SK-N-DZ (cell line): ENCODE results near the gene USPL1.
"Not testable (repeated sequence)": the region's sequence is repeated elsewhere in the genome, so short reads cannot be mapped to it uniquely, and the experiment has no call there.

Experiments used
- DNase-seq: peaks from one replicate; pipeline ENCODE4 v3.0.0-alpha.2; 2015; ENCODE audit warnings: low spot score

Gene USPL1

DNA sequence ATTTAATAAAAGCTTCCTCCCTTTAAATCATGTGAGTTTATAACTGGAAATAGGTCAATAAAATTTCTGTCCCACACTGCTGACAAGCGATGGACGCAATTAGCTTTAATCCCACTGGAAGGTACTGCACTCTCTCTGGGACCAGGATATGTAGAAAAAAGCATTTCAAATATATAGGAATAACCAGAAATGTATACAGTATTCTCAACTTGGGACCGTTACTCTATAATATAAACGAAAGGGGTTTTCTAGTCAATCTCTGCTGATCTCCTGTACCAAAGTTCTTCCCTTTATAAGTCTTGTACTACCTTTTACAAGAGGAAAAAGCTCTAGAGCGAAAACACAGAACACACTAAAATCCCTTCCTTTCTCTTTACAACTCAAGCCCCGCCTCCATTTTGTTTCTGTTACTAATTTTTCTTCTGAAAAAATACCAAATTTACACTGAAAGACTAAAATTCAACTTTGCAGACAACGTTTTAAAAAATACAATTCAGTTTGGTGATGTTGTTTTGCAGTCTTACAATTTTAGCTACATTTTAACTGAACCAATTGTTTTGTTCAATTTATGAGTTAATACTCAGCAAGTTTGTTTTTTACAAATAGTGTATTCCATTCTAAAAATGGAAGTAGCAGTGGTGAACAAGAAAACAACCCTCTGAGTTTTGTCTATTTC, 1.7 kb upstream of the USPL1 start:
- DNase-seq: peak; percentile 17

DNA sequence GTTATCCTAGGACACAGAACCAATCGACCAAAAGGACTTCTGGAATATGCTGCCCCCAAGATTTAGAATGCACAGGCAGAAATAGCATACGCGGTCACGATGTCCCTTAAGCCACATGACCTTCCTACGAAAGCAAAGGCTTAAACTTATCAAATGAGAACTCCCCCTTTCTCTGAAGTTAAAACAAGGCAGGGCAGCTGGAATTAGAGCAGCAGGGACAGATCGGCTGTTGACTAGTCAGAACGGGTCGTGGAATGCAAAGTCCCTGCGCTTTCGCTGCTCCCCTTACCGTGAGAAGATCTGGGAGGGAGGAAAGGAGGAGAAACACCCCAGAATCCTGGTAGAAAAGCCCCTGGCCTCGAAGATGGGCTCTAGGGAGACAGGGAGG, 799 bp upstream of the USPL1 start:
- DNase-seq: no peak

DNA sequence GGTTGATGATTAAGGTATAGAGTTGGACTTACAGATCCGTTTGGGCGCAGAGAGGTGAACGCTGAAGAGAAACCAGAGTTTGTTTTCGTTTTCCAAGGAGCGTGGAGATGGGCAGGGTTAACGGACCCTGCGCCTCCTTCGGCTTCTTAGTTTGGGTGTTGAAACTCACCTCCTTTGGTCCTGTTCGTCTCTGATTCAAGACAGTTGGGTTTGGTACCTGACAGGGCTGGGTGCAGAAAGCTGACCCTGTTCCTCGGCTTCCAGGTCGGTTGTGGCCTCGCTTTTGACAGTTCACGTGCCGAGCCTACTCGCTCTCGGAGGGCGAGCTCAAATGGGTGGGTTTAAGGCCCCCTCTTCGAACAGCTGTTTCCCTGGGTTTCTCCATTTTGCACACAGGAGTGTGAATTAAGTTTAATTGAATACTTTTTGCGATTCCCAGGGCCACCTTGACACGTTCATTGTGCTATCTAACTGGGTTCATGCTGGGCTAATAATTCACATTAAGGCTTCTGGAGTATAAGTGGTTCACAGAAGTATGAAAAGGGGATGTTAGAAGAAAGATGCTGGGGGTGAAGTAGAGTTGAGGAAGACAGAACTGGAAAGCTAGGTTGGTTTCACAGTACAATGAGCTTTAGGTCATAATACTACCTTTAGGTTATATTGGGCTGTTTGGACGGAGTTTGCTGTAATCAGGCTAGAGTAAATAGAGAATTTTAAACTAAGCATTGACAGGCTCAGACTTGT, 638 bp downstream of the USPL1 start:
- DNase-seq: peak; percentile 23

DNA sequence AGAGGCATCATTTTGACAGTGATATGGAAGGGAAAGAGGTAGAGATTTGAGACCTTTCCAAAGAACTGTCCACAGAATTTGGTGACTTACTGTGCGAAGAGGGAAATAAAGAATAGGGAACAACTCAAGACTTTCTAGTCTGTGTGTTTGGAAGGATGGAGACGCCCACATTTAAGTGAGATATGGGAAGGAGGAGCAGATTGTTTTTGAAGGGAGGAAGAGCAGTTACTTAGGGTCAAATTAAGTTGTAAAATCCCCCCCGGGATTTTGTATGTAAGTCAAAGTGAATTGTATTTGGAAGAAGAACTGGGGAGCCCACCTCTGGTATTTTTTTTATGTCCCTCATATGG, 1.2 kb downstream of the USPL1 start:
- no peak for DNase-seq

DNA sequence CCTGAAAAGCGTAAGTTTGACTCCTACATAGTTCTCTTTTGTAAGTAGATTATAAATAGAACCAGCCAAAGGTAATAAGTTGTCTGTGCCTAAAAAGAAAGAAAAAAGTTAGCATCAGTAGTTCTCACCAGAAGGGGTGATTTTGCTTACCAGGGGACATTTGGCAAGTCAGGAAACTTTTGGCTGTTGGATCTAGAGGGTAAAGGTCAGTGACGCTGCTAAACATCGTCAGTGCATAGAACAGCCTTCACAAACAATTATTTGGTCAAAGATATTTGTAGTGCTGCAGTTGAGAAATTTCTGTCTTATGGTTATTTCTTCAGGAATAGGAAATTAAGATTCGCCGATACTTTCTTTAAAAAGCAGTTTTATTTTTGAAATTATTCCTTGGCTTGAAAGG, 2.0 kb downstream of the USPL1 start:
- no peak for DNase-seq

DNA sequence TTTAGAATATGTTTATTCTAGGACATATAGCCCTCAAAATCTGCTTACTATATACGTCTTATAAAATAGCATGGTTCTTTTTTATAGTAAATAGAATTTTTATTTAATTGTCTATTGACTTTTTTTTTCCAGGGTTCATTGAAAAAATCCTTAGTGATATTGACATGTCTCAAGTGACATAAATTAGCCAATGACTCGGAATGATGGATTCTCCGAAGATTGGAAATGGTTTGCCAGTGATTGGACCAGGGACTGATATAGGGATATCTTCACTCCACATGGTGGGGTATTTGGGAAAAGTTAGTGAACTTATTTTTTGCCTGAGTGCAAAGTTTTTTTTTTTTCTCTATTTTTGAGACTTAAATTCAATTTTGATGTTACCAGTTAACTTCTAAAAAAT, 3.2 kb downstream of the USPL1 start:
- DNase-seq: no peak

DNA sequence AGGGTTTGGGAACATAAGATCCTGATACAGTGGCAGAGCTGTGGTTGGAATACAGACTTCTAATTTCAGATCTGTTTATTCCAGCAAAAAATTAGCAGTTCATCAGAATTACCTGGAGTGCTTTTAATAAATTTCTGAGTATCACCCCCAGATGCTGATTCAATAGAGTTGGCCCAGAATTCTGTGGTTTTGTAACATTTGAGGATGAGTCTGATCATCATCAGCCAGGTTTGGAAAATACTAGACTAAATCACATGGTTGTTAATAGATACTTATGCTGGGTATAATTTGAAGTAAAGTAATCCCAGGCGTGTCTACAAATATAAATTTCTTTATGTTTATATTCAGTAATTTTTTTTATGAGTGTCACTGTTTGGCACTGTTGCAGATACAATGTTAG, 4.8 kb downstream of the USPL1 start:
- DNase-seq: no peak

DNA sequence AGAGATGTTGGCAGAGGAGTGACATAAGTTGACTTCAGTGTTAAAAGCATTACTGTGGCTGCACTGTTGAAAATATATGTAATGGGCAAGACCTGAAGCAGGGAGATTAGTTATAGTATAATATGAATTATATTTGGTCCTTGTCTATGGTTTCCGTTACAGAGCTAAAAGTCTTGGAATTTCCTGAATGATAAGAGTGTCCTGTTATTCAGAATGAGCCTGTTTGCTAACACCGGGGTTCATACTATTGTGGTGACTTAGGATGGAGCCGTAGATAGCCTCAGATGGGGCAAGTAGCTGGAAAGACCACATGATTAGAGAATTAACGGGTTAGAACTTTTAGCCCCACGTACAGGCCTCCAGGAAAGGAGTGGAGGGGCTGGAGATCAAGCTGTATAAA, 5.7 kb downstream of the USPL1 start:
- DNase-seq: no peak

DNA sequence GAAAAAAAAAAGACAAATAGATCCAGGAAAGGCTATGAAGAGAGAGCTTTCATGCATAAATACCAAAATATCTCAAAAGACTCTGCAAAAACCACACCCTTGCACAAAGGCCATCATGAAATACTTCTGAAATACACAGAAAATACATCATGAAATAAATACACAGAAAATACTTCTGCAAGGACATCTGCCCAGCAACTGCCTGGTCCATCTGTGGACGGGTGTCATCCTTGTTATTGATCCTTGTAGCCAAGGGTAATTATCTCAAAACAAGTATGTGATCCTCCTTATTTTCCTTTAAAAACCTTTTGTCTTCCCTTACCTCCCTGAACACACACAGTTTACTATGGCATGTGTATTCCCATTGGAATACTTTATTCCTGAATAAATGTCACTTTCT, 6.9 kb downstream of the USPL1 start:
- DNase-seq: no peak

DNA sequence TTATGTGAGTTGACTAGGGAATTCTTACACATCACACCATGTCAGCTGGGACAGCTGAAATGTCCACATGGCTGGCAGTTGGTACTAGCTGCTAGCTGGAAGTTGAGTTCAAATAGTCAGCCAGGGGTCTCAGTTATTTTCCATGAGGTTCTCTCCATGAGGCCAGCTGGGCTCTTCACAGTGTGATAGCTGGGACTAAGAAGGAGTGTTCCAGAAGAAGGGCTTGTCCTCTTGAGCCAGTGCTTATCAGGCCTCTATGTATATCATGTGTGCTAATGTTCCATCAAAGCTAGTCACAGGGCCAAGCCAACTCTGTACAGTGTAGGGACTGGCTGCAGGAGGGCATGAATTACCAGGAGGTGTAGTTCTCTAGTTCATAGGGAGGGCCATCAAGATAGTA, 11.8 kb downstream of the USPL1 start:
- no peak for DNase-seq

DNA sequence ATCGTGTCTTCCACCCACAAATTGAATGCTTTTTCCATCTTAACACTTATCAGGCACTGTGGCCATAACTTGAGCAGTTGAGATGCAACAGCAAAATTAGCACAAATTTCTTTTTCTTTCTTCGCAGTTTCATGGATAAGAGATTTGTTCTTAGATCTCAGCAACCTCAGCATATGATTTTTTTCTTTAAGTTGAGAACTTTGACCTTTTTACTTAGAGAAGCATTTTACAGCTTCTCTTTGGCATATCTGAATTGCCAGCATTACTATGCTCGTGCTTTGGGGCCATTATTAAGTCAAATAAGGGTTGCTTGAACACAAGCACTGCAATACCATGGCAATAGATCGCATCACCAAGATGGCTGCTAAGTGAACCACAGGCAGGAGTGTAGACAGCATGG, 16.1 kb downstream of the USPL1 start:
- DNase-seq: no peak

DNA sequence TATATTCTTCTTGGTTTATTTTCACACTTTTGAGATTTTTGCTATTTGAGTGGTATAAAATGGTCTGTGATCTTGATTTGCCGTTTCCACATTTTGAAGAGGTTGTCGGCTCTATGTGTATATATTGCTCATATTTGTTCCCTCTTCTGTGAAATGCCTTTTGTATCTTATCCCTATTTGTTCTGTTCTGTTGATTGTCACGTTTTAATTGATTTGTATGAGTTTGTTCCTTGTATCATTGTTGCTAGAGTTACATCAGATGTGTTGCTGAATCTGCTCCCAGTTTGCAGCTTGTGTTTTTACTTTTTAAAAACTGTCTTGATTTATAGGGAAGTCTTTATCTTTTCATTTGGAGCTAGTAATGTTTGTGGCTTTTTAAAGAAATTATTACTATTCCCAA, 17.1 kb downstream of the USPL1 start:
- no peak for DNase-seq

DNA sequence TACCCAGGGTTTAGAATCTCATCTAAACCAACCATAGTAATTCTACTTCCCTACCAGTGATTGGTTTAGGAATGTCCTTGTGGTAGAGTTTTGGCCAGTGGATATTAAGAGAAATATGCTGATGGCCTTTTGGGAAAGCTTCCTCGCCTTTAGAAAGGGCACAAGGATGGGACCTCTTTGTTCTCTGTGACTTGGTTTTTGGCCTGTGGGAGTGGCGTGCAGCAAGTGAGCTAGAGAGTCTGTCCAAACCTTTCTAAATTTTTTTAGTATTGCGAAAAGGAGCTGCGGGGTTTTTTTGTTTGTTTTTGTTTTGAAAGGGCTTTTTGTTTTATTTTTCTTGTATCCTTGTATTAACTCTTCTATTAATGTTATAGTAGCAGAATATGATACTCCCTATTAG, 20.6 kb downstream of the USPL1 start:
- DNase-seq: no peak

DNA sequence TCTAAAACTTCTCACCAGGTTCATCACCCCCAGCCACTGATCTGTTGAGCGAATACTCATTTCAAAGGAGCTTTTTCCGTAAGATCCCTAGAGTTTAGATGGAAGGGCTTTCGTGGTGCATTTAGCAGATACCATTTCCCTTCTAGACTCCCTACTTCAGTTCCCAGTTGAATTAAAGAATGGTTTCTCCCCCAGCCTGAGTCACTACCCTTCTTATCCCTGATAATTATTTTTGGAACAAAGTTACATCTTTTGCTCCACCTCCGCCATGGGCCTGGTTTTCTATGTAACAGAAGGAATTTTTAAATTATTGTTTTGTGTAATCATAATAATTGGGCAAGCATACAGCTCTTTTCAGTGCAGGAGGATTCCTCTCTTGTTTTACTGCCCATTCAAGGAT, 22.0 kb downstream of the USPL1 start:
- no peak for DNase-seq

DNA sequence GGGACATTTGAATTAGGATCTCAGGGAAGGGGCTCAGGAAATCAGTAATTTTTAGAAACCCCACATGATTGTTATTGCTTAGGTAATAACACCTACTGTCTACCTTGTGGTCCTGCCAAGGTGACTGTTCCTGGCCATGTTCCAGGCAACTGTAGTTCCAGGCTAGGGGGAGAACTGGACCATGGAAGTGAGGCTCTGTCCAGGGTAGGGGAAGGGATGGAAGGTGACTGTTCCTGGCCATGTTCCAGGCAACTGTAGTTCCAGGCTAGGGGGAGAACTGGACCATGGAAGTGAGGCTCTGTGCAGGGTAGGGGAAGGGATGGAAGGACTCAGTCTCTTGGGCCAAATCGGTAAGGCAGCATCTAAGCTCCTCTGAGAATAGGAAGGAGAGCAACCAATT, 23.5 kb downstream of the USPL1 start:
- not testable (repeated sequence) for DNase-seq

DNA sequence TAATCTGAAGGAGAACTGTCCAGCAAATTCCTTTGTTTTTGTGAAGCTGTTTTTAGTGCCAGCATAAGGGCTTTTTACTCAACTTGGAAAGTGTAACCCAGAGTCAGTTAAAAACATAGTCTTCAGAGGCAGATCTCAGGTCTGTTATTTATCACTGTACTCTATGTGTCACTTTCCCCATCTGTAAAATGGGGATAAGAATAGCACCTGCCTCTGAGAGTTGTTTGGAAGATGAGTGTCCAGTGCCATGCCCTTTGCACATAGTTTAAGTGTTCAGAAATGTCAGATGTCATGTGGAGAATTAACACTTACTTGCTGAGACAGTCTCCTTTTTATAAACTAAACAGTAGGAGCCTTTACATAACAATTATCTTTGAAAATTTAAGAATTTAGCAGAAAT, 27.9 kb downstream of the USPL1 start:
- DNase-seq: no peak

DNA sequence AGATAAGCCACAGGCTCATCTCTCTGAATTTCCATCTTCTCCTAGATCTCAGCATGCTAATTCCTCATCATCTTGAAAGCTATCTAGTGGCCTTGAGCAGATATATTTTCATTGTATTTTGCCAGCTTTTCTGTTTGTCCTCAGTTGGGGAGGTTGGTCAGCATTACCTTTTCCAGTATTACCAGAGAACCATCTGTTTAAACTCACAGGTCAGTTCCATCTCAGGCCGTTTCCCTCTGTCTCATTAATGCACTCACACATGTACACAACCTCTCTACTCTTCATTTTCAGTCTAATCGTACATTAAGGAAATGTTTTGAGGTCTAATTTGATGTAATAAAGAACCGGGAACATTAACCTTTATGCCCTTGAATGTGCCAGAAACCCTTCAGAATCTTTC, 29.7 kb downstream of the USPL1 start:
- DNase-seq: no peak

DNA sequence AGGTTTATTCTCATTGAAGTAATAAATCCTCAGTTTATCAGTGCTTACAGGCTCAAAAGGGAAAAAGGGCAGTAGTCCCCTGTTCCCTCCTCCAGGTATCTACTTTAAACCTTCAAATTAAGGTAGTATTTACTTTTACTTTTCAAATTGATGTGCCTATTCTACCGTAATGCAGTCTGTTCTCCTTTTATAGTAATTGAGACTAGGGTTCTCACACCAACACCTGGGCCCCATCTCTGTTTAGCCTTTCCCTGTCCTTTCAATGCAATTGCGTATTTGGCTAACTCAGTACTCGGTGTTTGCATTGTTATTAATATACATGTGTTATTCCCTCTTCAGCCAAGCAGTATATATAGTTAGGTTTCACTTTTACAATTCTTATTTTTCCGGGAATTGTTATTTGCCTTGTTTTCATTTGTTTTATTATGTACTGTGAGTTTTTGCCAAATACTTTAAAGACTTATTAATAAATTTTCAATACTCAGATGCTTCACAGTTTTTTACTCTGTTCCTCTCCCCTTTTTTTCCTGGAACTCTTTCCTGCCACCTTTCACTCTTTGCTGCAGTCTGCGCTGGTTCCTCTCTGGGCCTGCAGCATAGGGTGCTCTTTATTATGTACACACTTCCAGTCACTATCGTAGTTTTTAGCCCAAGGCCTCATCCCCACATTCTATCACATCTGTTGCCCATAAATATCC, 30.3 kb downstream of the USPL1 start:
- DNase-seq: no peak

DNA sequence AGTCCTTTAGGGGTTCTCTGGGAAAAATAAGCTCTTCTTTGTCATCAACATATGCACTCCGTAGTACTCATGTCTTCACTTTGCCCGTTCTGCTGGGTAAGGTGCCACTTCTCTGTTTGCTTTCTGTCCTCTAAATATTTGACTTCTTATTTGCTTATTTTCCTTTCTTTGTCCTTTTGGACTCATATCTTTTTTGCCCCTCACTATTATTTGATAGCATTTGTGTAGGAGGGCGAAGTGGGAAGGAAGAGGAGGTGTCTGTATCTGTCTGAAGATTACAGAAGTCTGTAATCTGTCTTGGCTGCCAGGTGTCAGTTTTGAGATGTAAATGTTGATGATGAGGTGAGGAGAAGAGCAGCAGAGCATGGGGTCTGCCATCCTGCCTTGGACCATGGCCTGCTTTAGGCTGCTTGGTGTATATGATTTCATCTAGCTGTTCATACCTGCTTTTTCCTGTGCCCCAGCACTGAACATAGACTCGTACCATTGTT, 30.8 kb downstream of the USPL1 start:
- DNase-seq: no peak

DNA sequence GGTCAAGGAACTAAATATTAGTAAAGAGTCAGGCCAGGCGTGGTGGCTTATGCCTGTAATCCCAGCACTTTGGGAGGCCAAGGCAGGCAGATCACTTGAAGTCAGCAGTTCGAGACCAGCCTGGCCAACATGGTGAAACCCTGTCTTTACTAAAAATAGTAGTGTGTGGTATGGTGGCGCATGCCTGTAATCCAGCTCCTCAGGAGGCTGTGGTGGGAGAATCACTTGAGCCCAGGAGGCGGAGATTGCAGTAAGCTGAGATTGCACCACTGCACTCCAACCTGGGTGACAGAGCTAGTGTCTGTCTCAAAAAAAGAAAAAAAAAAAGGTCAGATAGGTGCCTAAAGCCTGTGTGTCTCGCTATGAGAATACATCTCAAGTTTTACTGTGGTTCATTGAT, 33.9 kb downstream of the USPL1 start:
- not testable (repeated sequence) for DNase-seq

DNA sequence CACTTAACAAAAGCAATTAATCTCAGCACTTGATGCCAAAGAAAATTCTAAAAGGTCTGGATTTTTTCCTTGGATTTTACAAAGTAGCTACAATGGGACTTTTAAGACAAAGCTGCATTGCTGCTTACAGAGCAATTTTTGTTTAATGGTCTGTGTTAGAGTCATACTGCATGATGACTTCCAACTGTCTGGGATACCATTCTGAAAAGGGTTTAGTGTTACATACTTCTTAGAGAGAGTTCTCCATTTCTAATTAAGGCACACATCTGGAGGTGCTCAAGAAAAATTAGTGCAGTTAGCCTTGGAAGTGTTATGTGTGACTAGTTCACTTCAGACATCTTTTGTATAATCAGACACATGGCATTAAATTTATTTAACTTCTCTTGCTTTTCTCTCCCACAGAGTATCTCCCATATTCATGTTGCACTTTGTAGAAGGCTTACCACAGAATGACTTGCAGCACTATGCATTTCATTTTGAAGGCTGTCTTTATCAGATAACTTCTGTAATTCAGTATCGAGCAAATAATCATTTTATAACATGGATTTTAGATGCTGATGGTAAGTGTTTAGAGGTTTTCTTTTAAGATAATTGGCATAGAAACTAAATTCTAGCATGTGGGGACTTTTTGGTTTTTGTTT, 35.1 kb downstream of the USPL1 start:
- no peak for DNase-seq

DNA sequence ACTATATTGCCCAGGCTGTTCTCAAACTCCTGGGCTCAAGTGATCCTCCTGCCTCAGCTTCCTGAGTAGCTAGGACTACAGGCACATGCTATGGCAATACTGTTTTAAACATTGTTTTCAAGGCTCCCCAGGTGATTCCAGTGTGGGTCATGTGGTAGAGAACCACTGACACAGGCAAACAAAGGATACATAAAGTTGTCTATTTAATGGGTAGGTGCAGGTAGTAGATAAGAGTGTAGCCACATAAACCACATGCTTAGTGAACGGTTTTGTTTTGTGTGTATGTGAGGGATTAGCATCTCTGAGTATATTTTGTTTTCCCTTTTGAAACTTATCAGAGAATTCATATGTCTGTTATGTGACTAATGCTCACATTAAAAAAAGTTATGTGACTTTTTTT, 36.7 kb downstream of the USPL1 start:
- no peak for DNase-seq
